IPS DF 6.9 (cell line): ENCODE measurements around the gene BCAS3.

Source experiments
- DNase-seq: peaks from one replicate; pipeline ENCODE4 v3.0.0-alpha.2; 2013; ENCODE audit warnings: low read depth, low spot score
- H3K27ac ChIP-seq: one replicate; pipeline ENCODE4 v1.5.1; 2013; ENCODE audit warnings: low read length, control low read depth
- H3K27me3 ChIP-seq: 2 replicates; pipeline ENCODE4 v1.6.1; 2013; ENCODE audit warnings: mild to moderate bottlenecking, low read length; ENCODE audit not compliant: control insufficient read depth, insufficient read depth
- H3K36me3 ChIP-seq: 2 replicates; pipeline ENCODE4 v1.6.1; 2013; ENCODE audit warnings: low read length; ENCODE audit not compliant: control insufficient read depth, insufficient read depth
- H3K4me1 ChIP-seq: 2 replicates; pipeline ENCODE4 v1.6.1; 2013; ENCODE audit warnings: low read length; ENCODE audit not compliant: control insufficient read depth, insufficient read depth
- H3K4me3 ChIP-seq: 2 replicates; pipeline ENCODE4 v1.5.1; 2013; ENCODE audit warnings: mild to moderate bottlenecking, low read length
- H3K9me3 ChIP-seq: 2 replicates; pipeline ENCODE4 v1.6.1; 2013; ENCODE audit warnings: low read length, inconsistent platforms; ENCODE audit not compliant: control insufficient read depth, insufficient read depth
- WGBS: extraction: QIAGEN DNeasy Blood & Tissue Kit; methylation state at CpG from one replicate; pipeline ENCODE4 v1.1.7; 2013; ENCODE audit warnings: mixed read lengths, missing lambda C conversion rate; ENCODE audit not compliant: insufficient read length, insufficient coverage; 5-methylcytosine and 5-hydroxymethylcytosine counted together

BCAS3 gene

DNA sequence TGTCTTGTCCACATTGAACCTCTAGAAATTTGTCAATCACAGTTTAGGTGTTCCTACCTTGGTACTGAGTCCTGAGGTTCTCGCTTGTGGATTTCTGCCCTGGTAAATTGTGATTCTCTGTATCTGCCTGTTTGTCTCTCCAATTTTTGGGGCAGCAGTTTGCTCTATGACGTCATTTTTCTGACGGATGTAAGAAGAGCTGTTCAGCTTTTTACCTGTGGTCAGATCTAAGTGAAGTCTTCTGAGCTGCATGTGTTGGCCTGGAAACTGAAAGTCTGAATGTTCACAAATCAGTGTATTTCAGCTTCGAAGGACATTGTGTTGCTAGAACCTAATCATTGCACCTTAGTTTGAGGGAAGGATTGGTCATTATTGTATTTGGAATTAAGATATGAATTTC, 63.4 kb downstream of the BCAS3 start:
- no peaks in the 10 kb centered on the region for H3K4me1 ChIP-seq
- no CpG with 5 or more reads among the region's 4 CpGs for WGBS
- H3K9me3 ChIP-seq: no peaks in the 10 kb centered on the region
- H3K36me3 ChIP-seq: no peaks in the 10 kb centered on the region
- H3K4me3 ChIP-seq: no peak overlapping the region
- H3K27ac ChIP-seq: no peak overlapping the region
- no peak for DNase-seq
- no peaks in the 10 kb centered on the region for H3K27me3 ChIP-seq

DNA sequence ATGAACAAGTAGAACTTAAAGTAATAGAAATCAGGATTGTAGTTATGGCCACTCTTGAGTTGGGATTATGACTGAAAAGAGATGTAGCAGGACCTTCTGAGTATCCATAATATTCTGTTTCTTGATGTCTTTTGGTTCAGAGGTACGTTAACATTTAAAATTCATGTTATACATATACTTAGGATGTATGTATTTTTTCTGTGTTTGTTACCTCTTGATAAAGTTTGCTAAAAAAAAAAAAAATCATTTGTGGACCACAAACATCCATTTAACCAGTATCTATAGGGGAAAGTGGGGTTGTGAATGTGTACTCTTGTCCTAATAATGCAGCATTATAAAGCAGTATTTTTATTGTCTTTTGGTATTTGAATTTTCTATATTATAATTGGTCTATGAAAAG, 65.6 kb downstream of the BCAS3 start:
- H3K36me3 ChIP-seq: no peaks in the 10 kb centered on the region
- WGBS: no CpG with 5 or more reads among the region's 1 CpG
- no peaks in the 10 kb centered on the region for H3K9me3 ChIP-seq
- H3K27ac ChIP-seq: no peak overlapping the region
- H3K4me1 ChIP-seq: no peaks in the 10 kb centered on the region; the same call in 1 of the 2 replicates
- no peaks in the 10 kb centered on the region for H3K27me3 ChIP-seq
- no peak for DNase-seq
- no peak overlapping the region for H3K4me3 ChIP-seq

DNA sequence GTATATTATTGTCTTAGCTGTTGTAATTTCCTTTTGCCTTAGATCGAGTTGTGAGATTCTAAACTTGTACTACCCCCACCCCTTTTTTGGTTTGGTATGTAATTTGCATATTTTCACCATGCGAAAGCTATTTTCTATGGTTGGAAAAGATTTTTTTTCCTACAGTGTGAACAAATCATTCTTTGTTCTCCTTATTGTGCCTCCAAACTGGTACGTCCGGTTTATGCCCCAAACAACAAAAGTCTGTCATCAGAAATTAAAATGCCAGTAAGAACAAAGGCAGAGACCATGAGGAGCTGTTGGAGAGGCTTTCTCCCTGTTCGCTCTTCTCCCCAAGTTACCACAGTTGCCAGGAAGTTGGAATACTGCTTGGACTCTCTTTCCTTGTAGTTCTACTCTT, 66.1 kb downstream of the BCAS3 start:
- WGBS: no CpG with 5 or more reads among the region's 5 CpGs
- Histone ChIP-seq H3K4me3 (no peak overlapping the region), H3K27ac (no peak overlapping the region), H3K36me3 (no peaks in the 10 kb centered on the region), H3K9me3 (no peaks in the 10 kb centered on the region), H3K27me3 (no peaks in the 10 kb centered on the region), H3K4me1 (no peaks in the 10 kb centered on the region; the same call in 1 of the 2 replicates)
- DNase-seq: no peak

DNA sequence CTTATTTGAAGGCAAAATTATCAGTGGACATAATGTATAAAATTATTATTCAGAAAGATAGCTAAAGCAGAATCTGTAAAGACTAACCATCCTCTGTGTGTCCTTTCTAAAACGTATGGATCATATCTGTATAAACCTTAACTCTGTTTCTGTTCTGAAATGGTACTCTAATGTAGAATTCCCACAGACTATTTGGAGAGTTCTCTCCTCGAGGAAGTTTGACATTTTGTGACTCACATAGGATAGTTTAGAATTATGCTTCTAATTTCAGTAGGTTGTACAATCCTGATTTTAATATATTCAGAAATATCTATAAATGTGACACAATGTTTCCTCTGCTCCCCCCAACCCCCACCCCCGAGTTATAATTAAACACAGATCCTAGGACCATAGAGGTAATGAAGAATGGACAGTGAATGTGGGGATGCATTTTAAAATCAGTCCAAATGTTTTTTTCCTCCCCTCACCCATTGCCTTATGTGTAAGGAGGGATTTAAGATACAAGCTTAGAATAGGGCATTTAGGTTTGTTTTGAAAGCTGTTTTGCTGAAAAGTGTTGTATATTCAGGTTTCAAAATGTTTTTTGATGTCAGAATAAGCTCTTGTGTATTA, 66.8 kb downstream of the BCAS3 start:
- Histone ChIP-seq H3K4me1 (no peaks in the 10 kb centered on the region; the same call in 1 of the 2 replicates), H3K9me3 (no peaks in the 10 kb centered on the region), H3K27ac (no peak overlapping the region), H3K4me3 (no peak overlapping the region), H3K27me3 (no peaks in the 10 kb centered on the region), H3K36me3 (no peaks in the 10 kb centered on the region)
- WGBS: no CpG with 5 or more reads among the region's 3 CpGs
- no peak for DNase-seq

DNA sequence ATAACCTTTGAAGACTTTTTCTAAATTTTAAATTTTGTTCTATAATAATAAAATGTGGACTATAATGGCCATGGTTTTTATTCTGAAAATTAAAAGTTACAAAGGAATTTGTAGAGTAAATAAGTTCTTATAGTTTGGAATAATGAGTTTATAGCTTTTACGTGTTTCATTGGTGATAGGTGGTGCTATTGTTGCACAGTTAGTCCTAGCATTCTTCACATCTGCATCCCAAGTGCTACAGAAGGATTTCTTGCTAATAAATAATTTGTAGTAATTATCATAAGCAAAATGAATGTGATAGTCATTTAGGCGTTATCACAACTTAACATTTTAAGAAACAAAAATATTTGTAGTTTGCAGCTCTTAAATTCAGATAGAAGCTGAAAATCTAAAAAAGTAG, 67.9 kb downstream of the BCAS3 start:
- Histone ChIP-seq H3K36me3 (no peaks in the 10 kb centered on the region), H3K4me1 (no peaks in the 10 kb centered on the region; the same call in 1 of the 2 replicates), H3K27me3 (no peaks in the 10 kb centered on the region), H3K4me3 (no peak overlapping the region), H3K27ac (no peak overlapping the region), H3K9me3 (no peaks in the 10 kb centered on the region)
- no CpG with 5 or more reads among the region's 2 CpGs for WGBS
- DNase-seq: no peak

DNA sequence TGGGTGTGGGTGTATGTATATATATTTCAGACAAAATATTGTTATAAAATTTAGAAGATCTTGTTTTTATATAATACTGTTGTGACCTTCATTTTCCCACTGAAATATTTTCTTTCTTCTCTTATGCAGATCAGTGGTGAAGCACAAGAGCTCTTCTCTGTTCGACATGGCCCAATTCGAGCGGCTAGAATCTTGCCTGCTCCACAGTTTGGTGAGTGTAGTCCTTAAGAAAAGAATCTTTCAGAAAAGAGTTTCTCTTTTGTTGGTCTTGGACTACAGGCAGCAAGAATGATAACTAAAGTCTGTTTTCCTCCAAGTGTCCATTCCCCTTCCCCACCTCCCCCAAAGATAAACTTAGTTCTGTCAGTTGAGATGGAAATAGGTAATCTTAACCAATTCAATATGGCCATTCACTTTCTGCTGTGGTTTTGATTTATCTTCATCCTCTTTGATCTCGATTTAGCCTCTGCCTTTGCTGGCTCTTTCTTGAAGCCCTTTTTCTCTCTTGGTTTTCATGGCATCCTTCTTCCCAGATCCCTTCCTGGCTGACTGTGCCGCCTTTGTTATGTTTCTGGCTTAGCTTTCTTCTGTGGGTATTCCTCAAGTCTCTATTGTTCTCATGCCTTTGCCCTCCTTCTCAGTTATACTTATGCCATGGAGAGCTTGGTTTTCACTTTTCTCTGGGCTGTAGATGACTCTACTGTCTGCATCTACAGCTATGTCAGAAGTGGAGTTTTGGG, 69.6 kb downstream of the BCAS3 start:
- H3K27ac ChIP-seq: no peak overlapping the region
- H3K27me3 ChIP-seq: no peaks in the 10 kb centered on the region
- no peaks in the 10 kb centered on the region for H3K9me3 ChIP-seq
- no peaks in the 10 kb centered on the region; the same call in 1 of the 2 replicates for H3K4me1 ChIP-seq
- no peak overlapping the region for H3K4me3 ChIP-seq
- no peaks in the 10 kb centered on the region for H3K36me3 ChIP-seq
- WGBS: no CpG with 5 or more reads among the region's 5 CpGs
- DNase-seq: peak; percentile 5

DNA sequence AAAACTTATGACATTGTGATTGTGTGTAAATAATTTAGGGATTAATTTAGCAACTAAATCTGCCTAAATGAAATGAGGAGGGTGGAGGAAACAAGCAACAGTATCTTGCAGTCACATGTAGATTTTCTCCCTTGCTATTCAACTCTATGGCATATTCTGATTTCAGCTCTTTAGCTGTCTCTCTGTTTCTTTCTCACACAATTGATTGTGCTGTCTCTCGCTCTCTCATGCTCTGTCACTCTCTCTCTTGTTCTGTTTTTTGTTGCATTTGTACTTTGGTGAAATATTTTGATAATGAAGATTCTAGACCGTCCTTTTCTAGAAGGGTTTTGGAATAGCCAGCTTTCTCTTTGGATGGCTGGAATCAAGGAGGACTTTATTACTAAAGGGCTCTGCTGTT, 70.6 kb downstream of the BCAS3 start:
- WGBS: no CpG with 5 or more reads among the region's 2 CpGs
- Histone ChIP-seq H3K27me3 (no peaks in the 10 kb centered on the region), H3K9me3 (no peaks in the 10 kb centered on the region), H3K36me3 (no peaks in the 10 kb centered on the region), H3K4me1 (no peaks in the 10 kb centered on the region; the same call in 1 of the 2 replicates), H3K27ac (no peak overlapping the region), H3K4me3 (no peak overlapping the region)
- DNase-seq: no peak

DNA sequence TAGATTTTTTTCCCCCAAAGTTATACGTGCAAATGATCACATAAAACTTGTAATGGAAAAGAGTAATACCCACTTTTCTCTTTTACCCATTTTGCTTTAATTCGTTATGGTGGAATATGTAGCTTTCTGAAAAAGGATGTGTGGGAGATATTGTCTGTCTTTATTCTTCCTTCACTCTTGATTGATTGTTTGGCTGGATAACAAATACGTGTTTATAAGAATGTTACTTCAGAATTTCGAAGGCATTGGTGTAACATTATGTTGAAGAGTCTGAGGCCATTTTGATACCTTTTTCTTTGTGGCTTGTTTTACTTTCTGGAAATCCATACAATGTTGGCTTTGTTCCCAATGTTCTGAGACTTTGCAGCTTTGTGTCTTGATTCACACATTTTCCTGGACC, 71.4 kb downstream of the BCAS3 start:
- Histone ChIP-seq H3K36me3 (no peaks in the 10 kb centered on the region), H3K27ac (no peak overlapping the region), H3K9me3 (no peaks in the 10 kb centered on the region), H3K4me3 (no peak overlapping the region), H3K4me1 (no peaks in the 10 kb centered on the region; the same call in 1 of the 2 replicates), H3K27me3 (no peaks in the 10 kb centered on the region)
- no peak for DNase-seq
- no CpG with 5 or more reads among the region's 4 CpGs for WGBS

DNA sequence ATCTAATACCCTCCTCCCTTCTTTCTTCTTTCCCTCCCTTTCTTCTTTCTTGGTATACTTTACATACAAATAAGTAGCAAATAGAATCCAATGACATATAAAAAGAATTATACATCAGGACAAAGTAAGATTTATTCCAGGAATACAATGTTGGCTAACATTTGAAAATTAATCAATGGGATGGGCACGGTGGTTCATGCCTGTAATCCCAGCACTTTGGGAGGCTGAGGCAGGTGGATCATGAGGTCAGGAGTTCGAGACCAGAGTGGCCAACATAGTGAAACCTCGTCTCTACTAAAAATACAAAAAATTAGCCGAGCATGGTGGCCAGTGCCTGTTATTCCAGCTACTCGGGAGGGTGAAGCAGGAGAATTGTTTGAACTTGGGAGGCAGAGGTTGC, 72.1 kb downstream of the BCAS3 start:
- no peak overlapping the region for H3K27ac ChIP-seq
- H3K4me3 ChIP-seq: no peak overlapping the region
- no peaks in the 10 kb centered on the region; the same call in 1 of the 2 replicates for H3K4me1 ChIP-seq
- no peaks in the 10 kb centered on the region for H3K9me3 ChIP-seq
- H3K36me3 ChIP-seq: no peaks in the 10 kb centered on the region
- no CpG with 5 or more reads among the region's 5 CpGs for WGBS
- no peaks in the 10 kb centered on the region for H3K27me3 ChIP-seq
- no peak for DNase-seq

DNA sequence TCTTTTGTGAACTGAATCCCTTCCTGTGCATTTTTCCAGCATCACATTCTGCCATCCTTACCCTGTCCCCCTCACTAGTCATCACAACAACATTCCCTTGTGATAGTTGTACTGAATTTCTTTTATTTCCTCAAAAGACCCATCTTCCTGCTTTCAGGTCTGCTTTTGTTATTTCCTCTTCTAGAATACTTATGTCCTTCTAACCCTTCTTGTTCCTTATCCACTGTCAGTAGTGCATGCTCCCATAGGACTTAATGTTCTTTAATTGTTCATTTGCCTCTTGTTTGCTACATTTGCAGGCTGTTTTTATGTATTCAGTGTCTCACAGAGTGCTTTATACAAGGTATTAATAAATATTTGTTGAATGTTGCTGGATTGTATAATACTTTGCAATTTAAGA, 73.0 kb downstream of the BCAS3 start:
- no peak for DNase-seq
- H3K27ac ChIP-seq: no peak overlapping the region
- H3K4me3 ChIP-seq: no peak overlapping the region
- H3K9me3 ChIP-seq: no peaks in the 10 kb centered on the region
- H3K27me3 ChIP-seq: no peaks in the 10 kb centered on the region
- H3K4me1 ChIP-seq: no peaks in the 10 kb centered on the region; the same call in 1 of the 2 replicates
- no peaks in the 10 kb centered on the region for H3K36me3 ChIP-seq

DNA sequence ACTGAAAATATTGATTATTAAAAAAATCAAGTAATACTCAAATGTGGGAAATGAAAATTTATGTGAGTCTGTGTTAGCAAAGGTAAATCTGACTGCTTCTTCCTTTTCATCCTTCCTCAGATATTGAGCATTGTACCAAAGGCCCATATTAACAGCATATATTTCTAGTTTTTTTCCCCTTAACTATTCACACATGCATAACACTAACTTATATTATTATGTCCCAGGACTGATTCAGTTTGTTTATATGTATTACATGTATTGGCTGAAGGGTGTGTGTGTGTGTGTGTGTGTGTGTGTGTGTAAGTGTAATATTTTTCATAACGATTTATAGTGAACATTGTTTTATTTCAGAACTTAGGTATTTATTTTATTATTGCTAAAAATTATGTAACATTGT, 74.2 kb downstream of the BCAS3 start:
- WGBS: no CpG with 5 or more reads among the region's 1 CpG
- no peaks in the 10 kb centered on the region for H3K9me3 ChIP-seq
- H3K36me3 ChIP-seq: no peaks in the 10 kb centered on the region
- H3K4me3 ChIP-seq: no peak overlapping the region
- H3K27me3 ChIP-seq: no peaks in the 10 kb centered on the region
- no peak overlapping the region for H3K27ac ChIP-seq
- DNase-seq: no peak
- H3K4me1 ChIP-seq: no peaks in the 10 kb centered on the region; the same call in 1 of the 2 replicates
